Activated T-helper 1 cell treated with anti-CD3 and anti-CD28 coated beads, Interleukin-2, amount 50 U/mL, for 16 hours (primary cell): Measurements from ENCODE around the gene UVRAG.
"Not testable (repeated sequence)": the region's sequence is repeated elsewhere in the genome, so short reads cannot be mapped to it uniquely, and the experiment has no call there.

ENCODE experiments used
- DNase-seq, 2 donors: peaks; one replicate each; pipeline ENCODE4 v3.0.0-alpha.2; 2020; ENCODE audit warnings: low read depth in 1 of 2, low spot score in 1 of 2

The UVRAG gene

DNA sequence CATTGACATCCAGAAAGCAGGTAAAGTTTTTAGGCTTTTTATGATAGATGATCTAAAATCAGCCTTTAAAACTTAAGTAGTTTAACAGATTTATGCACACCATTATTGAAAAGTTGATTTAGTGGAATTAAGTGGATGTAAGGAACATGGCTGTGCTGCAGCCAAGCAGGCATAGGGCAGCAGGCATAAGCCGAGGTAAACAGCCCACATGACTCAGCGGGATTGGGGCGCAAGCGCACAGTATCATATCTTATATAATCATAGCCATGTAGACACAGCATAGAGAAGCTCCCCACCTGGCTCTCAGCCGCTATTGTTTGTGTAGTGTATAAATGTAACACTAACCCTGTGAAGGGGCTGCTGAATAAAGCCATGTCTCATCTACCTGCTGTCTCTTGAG lies 233.8 kb downstream of the UVRAG start:
- no peak for DNase-seq

DNA sequence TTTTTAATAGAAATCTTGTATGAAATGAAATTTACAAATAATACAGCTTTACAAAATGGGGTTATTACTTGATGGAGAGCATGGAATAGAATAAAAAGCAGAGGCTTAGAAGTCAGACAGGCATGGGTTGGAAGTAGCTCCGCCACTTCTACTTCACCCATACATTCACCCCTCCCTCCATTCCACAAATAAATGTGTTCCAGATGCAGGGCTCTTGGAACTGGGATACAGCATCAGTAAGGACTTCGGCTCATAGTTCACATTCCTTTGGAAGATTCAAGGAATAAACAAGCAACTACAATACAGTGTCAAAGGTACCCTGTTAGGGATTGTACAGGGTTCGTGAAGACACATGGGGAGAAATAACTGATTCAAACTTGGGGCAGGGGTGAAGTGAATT lies 234.5 kb downstream of the UVRAG start:
- no peak for DNase-seq

DNA sequence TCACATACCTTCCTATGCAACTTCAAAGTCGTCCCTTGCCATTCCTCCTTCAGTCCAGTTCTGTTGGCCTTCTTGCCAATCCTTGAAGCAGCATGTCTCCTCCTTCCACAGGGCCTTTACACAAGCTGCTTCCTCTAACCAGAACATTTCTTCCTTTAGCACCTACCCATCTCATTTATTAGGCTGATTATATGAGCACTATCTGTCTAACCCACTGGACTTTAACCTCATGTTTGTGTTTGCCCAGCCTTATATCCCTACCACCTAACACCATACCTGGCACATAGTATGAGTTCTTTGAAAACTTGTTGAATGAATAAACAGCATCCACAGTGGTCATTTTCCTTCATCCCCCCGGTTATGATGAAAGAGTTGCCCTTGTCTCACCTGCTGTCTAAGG lies 236.9 kb downstream of the UVRAG start:
- DNase-seq, result no peak

DNA sequence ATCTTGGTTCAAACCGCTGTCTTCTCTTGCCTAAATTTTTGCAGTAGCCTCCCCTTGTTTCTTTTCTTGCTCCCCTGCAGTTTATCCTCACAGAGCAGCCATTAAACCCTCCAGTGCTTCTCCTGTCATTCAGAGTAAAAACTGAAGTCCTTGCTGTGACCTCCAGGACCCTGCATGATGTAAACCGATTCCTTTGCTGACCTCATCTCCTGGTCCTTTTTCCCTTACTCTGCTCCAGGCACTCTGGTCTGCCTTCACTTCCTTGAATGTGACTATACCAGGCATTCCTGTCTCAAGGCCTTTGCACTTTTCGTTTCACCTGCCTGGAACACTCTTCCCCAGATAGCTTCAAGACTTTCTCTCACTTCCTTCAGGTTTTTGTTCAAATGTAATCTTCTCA lies 239.3 kb downstream of the UVRAG start:
- DNase-seq, result no peak

DNA sequence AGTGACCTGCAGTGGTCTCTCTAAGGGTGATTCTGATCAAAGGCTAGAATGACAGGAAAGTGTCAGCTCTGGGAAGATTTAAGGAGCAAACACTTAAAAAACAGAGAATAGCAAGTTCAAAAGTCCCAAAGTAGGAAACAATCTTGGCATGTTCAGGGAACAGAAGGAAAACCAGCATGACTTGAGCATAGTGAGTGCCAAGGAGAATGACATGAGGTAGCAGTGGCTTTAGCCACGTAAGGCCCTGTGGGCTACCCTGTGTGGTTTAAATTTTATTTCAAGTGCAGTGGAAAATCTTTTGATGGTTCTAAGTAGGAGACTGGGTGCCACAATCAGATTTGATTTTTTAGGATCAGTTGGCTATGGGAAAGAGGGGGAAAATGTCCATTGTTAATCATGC lies 241.9 kb downstream of the UVRAG start:
- no peak for DNase-seq

DNA sequence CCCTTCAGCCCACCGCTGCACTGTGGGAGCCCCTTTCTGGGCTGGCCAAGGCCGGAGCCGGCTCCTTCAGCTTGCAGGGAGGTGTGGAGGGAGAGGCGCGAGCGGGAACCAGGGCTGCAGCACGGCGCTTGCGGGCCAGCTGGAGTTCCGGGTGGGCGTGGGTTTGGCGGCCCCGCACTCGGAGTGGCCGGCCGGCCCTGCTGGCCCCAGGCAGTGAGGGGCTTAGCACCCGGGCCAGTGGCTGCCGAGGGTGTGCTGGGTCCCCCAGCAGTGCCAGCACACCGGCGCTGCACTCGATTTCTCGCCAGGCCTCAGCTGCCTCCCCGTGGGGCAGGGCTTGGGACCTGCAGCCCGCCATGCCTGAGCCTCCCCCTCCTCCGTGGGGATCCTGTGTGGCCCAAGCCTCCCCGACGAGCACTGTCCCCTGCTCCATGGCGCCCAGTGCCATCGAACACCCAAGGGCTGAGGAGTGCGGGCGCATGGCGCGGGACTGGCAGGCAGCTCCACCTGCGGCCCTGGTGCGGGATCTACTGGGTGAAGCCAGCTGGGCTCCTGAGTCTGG lies 245.5 kb downstream of the UVRAG start:
- DNase-seq, result not testable (repeated sequence)

DNA sequence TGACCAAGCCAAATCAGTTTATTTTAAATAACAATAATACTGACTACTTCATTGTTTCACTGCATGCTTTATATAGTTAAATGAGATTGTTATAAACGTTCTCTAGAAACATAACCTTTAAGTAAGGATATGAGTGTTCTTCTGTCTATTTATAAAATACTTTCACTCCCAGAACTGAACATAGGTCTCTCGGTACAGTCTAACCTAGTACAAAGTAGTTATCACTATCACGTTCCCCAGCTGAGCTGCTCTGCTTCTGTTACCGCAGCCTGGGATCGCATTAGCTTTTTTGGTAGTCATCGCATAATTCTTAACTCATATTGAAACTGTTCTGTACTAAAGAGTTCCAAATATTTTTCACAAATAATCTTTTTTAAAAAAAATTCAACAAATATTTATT lies 247.7 kb downstream of the UVRAG start:
- no peak for DNase-seq

DNA sequence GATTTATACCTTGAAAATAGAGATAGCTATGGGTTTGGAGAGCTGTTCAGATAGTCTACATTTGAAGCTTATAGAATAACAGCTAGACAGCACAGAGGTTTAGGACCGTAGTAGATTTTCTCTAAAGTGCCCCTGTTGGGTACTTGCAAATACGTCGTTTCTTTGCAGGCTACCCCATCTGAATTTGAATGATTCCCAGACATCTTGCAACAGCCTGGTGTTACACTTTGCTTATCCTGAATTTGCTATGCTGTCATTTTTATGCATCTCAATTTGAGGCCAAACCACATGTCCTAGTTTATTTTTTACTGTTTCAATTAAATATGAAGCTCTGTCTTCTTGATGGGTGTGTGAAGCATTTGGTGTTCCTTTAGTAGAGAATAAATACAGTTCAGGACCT lies 249.2 kb downstream of the UVRAG start:
- no peak for DNase-seq

DNA sequence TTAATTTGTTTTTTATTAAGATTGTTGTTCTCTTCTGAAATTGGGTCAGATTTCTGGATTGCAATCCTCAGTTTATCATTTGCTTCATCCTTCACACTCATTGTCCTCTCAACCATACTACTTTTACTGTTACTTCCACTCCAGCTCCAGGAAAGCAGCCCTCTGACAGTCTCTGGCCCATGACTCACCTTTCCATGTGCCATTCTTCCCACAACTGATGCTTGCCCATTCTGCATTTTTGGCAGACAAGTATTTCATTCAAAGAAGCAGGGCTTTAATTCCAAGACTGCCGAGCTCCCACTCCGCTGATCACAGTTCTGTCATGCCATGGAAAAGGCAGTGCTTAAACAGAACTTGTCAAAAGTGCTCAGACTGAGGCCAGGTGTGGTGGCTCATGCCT lies 252.1 kb downstream of the UVRAG start:
- DNase-seq, result no peak

DNA sequence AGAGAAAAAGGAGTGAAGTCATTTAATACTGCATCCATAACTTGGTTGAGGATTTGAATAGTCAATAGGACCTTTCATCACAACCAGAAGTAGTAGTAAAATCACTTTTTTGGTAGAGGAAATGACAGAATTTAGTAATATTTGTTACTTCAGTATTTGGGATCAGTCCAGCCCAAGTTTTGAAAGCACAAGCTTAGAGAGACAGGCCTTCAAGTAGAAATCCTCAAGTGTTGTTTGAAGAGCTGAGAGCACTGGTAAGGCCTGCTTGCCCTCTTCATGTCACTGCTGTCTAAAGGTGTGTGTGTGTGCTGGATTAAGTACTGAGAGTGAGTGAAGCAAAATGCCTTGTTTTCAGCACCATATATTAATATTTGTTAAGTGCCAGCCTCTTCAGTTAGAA lies 254.0 kb downstream of the UVRAG start:
- DNase-seq, result no peak

DNA sequence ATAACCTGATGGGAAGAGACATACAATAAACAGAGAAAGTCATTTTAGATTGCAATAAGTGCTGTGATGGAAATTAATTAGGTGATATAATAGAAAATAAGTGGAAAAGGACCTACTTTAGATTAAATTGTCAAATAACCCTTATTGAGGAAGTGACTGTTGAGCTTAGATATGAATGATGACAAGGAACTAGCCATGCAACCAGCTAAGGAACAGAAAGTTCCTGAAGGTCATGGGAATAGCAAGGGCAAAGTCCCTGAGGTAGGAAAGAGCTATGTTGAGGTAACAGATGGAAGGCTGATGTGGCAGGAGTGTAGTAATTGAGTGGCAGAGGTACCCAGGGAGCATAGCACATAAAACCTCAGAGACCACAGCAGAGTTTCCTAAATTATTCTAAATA lies 256.1 kb downstream of the UVRAG start:
- DNase-seq, result no peak

DNA sequence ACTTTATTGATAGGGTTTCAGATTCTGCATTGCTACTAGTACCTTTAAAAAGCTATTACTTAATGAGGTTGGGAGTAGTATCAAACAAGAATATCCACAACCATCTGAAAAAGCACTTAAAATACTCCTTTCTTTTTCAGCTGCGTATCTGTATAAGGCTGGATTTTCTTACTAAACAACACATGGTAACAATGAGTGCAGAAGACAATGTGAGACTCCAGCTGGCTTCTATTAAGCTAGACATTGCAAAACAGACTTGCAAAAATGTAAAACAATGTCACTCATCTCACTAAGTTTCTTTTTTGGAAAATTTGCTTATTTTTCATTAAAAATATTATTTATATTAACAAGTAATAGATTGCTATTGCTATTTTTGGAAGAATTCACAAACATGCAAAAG lies 258.7 kb downstream of the UVRAG start:
- DNase-seq, result no peak

DNA sequence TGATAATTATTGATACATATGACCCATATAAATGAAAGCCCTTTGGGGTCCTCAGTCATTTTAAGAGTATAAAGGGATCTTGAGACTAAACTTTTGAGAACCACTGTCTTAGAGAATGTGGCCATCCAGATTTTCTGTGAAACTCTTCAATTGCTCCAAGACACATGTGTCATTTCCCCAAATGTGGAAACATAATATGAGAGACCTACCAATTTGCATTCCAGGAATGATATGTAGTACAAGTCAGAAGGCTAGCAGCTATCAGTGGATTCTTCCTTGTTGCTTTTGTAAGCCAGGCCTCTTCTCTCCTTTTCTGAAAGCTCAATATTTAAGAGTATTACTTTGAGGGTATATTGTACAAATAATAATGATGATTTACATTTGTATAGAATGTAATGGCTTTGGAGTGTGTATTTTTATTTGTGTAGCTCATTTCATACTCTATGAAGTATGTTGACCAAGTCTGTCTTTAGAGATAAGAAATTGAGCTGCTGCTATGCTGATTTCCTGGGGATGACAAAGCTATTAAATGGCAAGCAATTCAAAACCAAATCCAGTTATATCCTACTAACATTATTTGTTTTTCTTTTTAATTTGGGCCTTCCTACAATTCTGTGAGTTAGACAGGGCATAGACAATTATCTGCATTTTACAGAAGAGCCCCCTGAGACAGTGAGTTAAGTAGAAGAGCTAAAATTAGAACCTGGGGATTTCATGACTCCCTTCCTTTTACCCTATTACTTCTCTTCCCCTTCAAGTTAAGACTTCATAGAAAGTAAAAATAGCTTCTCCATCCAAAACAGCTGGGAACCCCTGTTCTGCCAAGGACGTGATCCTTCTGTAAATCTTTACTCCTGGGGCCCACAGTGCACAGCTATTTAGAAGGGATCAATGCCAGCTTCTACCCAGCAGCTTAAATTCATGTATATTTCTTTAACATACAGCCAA lies 259.4 kb downstream of the UVRAG start:
- no peak for DNase-seq

DNA sequence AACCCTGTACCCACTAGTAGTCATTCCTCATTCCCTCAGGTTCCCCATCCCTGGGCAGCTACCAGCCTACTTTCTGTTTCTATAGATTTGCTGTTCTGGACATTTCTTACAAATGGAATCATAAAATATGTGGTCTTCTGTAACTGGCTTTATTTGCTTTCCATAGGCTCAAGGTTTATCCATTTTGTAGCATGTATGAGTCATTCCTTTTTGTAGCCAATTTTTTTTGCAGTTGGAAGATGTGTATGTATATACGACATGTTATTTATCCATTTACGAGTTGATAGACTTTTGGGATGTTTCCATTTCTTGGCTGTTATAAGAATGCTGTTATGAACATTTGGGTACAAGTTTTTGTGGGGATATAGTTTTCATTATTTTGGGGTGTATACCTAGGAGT lies 260.7 kb downstream of the UVRAG start:
- no peak for DNase-seq

DNA sequence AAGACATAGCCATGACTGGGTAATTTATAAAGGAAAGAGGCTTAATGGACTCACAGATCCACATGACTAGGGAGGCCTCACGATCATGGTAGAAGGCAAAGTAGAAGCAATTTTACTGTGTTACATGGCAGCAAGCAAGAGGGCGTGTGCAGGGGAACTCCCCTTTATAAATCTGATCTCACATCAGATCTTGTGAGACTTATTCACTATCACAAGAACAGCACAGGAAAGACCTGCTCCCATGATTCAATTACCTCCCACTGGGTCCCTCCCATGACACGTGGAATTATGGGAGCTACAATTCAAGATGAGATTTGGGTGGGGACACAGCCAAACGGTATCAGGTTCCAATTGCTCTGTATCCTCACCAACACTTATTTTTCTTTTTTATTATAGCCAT lies 261.2 kb downstream of the UVRAG start:
- not testable (repeated sequence) for DNase-seq

DNA sequence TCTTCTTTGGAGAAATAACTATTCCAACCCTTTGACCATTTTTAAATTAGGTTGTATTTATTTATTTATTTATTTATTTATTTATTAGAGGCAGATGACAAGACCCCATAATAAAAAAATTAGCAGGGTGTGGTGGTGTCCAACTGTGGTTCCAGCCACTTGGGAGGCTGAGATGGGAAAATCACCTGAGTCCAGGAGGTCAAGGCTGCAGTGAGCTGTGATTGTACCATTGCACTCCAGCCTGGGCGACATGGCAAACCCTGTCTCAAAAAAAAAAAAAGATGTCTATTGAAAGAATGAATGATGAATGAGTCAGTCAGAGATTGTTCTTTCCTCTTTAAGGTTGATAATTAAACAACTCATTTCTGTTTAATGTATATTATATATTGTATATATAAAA lies 261.7 kb downstream of the UVRAG start:
- DNase-seq, result no peak

DNA sequence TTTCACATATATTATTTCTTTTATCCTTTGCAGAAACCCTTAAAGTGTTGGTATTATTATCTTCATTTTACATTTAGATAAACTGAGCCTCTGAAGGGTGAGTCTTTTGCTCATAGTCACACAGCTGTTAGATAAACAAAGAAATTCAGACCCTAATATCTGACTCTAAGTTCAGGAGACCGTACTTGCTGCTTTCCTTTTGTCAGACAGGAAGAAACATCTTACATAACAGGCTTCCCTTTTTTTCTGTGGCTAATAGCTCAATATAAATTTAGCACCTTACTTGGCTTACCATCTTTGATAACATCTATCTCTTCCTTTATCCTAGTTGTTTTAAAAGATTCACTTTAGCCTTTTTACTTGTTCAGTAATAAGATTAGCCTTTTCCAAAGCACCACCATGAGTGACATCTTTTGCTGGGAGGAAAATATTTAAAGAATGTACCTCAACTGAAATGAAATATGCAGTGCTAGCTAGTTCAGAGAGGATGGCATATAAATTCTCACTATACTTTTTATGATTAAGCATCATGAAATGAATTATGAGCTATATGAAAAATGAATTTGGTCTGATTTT lies 262.7 kb downstream of the UVRAG start:
- DNase-seq, result no peak

DNA sequence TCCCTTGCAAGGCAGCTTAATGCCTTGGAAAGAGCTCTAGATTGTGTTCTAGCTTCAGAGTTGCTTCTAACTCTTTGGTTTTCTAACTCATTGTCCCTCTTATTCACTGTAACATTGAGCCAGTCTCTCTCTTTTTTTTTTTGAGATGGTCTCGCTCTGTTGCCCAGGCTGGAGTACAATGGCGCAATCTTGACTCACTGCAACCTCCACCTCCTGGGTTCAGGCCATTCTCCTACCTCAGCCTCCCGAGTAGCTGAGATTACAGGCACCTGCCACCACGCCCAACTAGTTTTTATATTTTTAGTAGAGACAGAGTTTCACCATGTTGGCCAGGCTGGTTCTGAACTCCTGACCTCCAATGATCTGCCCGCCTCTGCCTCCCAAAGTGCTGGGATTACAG lies 266.1 kb downstream of the UVRAG start:
- DNase-seq, result not testable (repeated sequence)

DNA sequence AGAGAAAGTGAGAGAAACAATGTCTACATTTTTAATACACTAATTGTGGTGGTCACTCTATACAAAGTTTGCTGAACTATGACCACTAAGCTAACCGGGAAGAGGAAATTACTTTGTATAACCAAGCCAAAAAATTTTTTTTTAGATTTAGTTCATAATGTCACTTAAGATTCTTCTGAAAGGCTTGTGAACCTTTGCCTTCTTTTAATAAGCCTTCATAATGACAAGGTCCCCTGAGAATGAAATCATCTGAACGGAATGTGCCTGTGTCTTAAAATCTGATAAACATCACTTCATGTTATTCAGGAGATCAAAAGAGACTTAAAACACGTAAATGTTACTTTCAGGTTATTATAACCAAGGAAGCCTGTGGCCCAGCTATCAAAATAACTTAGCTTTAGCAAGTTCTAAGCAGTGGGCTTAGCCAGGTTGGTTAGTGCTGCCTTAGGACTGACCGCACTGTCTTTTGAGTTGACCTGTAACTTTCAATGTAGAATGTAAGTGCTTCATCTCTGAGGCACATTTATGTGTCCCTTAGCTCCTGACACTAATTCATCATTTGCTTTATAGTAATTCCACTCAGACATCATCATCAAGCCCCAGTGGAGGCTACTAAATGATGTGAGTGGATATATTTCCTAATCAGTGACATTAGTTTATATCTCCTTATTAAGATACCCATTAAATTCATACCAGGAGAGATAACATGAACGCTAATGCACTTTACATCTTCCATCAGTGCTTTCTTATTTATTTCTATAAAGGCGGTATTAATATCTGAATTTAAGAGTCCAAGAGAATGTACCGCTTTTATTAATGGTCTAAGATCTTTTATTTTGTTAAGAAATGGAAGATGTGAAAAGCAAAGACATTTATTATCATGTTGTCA lies 268.8 kb downstream of the UVRAG start:
- DNase-seq, result no peak

DNA sequence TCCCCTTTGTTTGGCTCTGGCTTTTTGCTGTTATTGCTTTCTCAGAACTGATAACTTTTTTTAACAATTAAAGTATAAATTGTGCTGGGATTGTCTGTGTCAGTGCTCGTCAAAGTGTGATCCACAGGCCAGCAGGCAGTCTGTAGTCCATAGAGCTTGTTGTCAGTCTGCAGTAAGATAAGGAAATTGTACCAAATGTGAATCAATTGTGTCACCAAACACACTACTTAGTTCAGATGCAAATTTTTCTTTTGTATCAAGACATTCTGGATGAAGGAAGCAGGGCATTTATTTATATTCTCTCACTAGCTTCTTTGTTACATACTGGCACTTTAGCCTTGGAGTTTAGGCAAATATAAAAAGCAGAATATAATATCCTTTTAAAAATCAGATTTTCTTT lies 270.3 kb downstream of the UVRAG start:
- no peak for DNase-seq
